ENCODE measurements around the gene PIEZO1. TPM values are rescaled to one million over a fixed set of nuclear protein-coding genes. Genes with fewer than 3 reads are reported as not detected.

The PIEZO1 gene
- total RNA-seq, 4 donors from 2014 or later = 196 to 281 (median 206) TPM

DNA sequence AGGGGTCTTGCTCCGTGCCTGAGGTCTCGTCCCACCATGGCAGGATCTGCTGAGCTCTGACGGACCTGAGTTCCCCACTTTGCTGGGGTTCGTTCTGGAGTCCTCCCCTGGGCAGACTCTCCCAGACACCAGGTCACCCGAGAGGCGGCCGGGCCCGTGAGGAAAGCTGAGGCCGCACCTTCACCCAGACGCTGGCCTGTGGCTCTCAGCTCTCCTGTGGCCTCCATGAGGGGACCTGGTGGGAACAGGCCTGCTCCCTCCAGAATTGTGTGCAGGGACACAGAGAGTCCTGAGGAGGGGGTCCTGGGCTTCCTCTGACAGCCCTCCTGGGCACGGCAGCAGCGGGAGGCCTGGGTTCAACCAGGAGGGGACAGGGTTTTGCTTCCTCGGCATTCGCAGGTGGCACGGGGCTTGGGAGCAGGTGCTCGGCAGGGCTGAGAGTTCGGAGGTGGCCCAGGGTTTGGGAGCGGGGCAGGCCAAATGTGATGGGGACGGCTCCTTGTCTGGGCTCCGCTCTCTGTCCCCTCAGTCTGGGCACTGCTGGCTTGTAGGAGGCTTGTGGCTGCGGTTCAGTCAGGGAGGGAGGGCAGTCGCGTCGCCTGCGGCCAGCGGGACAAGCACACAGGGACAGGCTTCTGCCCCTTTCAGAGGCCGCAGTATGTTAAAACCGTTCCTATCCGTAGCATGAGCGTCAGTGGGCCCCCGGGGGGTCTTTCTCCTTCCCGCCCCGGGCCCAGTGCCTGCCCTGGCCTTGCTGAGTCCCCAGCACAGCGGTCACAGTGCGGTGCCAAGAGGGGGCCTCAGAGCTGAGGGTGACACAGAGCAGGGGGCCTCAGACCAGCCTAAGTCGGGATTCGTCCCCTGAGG, 90.6 kb downstream of the PIEZO1 start:
- H3K4me3 ChIP-seq (ENCODE audit: low read depth, poor library complexity, severe bottlenecking) = no peak overlapping the region
- no peak for DNase-seq (ENCODE audit: low spot score in 2 of 2)
- 84 to 88% methylated on average over 34 to 35 of the region's 37 CpGs for WGBS, 2 donors
- intact Hi-C loops (cut with DNase I; ENCODE audit: low total_unique reads) = no loop called here
- TF ChIP-seq, protein P1, sequence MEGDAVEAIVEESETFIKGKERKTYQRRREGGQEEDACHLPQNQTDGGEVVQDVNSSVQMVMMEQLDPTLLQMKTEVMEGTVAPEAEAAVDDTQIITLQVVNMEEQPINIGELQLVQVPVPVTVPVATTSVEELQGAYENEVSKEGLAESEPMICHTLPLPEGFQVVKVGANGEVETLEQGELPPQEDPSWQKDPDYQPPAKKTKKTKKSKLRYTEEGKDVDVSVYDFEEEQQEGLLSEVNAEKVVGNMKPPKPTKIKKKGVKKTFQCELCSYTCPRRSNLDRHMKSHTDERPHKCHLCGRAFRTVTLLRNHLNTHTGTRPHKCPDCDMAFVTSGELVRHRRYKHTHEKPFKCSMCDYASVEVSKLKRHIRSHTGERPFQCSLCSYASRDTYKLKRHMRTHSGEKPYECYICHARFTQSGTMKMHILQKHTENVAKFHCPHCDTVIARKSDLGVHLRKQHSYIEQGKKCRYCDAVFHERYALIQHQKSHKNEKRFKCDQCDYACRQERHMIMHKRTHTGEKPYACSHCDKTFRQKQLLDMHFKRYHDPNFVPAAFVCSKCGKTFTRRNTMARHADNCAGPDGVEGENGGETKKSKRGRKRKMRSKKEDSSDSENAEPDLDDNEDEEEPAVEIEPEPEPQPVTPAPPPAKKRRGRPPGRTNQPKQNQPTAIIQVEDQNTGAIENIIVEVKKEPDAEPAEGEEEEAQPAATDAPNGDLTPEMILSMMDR (IDR thresholded peaks at IDR 0.05) = no peak
- no peak for TF ChIP-seq POLR2A (IDR thresholded peaks at IDR 0.05)

DNA sequence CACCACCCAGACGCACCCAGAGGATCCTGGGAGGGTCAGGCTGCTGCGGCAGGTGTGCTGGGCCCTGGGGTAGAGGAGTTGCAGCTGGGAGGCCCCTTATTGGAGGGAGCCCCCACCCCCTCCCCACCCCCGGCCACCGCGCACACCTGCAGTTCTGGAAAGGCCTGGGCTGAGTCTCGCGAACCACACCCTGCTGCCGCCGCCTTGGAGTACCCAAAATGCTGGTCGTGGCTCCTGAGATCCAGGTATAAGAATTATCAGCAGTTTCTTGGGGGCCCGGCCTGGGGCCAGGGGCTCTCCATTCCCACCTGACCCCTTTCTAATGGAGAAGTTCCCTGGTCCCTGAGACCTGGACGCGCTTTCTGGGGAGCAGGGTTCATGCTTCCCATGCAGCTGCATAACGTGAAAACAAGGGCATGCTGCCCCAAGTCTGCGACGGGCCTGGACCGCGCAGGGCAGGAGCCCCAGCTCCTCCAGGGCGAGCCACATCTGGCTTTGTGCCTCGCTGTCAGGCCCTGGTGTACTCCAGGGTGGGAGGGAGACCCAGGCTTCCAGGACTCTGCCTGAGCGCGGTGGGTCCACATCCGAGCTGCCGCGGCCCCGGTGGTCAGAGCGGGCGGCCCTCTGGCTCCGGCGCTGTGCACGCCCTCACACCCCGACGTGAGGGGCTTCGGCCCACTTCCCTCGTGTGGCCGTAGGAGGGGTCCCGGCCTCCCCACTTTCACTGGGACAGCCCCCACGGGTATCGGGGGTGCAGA, 91.4 kb downstream of the PIEZO1 start:
- intact Hi-C loops (cut with DNase I; ENCODE audit: low total_unique reads) = no loop called here
- no peak overlapping the region for H3K4me3 ChIP-seq (ENCODE audit: low read depth, poor library complexity, severe bottlenecking)
- WGBS, 2 donors = 60 to 80% methylated on average over 6 to 35 of the region's 39 CpGs
- no peak for DNase-seq (ENCODE audit: low spot score in 2 of 2)
- no peak for TF ChIP-seq POLR2A (IDR thresholded peaks at IDR 0.05)
- TF ChIP-seq, protein P1 (IDR thresholded peaks at IDR 0.05) = no peak

DNA sequence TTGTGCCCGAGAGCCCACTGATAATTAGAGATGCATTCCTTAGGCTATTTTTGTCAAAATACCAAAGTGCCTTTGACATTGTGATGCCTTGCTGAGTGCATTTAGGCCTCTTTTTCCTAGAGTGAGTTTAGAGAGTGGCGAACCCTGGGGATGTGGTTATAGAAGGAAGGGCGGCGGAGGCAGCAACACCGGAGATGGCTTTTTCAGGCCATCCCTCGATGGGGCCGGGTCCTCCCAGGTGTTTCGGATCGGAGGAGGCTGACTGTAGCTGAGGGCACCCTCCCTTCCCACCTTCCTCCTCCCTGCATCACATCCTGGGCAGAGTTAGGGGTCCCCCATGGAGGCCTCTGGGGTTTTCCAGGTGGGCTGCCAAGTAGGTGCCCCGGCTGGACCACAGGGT, 92.2 kb downstream of the PIEZO1 start:
- intact Hi-C loops (cut with DNase I; ENCODE audit: low total_unique reads) = no loop called here
- H3K4me3 ChIP-seq (ENCODE audit: low read depth, poor library complexity, severe bottlenecking) = no peak overlapping the region
- 74 to 81% methylated on average over 10 of the region's 10 CpGs for WGBS, 2 donors
- no peak for DNase-seq (ENCODE audit: low spot score in 2 of 2)
- TF ChIP-seq POLR2A (IDR thresholded peaks at IDR 0.05) = no peak
- TF ChIP-seq, protein P1 (IDR thresholded peaks at IDR 0.05) = no peak

DNA sequence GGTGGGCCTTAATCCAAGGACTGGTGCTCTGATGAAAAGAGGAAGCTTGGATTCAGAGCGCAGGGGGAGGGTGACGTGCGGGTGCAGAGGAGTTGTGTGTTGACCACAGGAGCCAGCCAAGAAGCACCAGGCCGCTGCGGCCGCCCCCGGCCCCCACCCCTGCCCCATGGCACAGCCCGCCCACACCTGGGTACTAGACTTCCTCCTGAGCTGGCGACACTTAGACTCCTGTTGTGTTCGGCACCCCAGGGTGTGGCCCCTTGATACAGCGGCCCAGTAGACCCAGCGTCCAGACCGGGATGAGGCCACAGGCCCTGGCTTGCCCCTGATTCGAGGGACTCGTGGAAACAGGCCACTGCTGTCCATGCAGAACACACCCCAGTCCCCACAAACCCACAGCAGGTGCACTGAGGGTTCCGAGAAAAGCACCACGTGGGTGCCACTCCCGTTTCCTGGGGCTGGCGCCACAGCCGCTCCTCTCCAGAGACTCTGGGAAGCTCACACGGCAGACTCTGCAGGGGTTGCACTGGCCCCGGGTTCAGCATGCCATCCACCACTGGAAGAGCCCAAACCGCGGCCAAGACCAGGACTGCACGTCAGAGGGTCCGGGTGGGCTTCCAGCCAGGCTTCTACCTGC, 93.0 kb downstream of the PIEZO1 start:
- DNase-seq (ENCODE audit: low spot score in 2 of 2) = no peak
- no peak overlapping the region for H3K4me3 ChIP-seq (ENCODE audit: low read depth, poor library complexity, severe bottlenecking)
- 46 to 64% methylated on average over 9 to 19 of the region's 26 CpGs for WGBS, 2 donors
- intact Hi-C loops (cut with DNase I; ENCODE audit: low total_unique reads) = no loop called here
- TF ChIP-seq, protein P1 (IDR thresholded peaks at IDR 0.05) = no peak
- TF ChIP-seq POLR2A (IDR thresholded peaks at IDR 0.05) = no peak

DNA sequence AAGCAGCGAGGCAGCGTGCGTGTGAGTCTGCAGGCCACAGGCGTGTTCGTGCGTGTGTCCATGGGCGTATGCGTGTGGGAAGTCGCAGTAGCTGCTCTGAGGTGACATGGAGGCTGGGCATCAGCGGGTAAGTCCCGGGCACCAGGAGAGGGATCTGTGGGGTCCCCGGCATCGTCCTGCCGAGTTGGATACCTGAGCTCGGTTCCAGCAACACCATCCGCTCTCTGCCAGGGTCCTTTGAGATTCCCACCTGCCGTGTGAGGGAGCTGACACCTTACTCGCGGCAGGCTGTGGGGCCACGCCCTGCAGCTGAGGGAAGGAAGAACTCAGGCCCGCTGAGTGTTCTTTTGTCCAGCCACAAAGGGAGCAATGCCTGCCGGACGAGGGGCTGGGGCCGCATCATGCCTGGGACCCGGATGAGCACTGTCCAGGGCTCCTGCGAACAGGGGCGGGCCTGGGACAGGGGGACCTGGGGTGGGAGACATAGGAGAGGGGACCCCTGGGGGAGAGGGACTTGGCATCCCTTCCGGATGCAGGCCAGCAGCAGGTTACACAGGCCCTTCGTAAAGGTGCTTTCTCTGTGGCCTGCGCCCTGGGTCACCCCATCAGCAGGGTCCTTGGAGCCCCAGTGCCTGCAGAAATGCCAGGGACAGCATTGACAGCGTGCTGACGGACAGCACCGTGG, 93.7 kb downstream of the PIEZO1 start:
- no peak for TF ChIP-seq POLR2A (IDR thresholded peaks at IDR 0.05)
- TF ChIP-seq, protein P1 (IDR thresholded peaks at IDR 0.05) = no peak
- WGBS, 2 donors = 51 to 75% methylated on average over 29 to 33 of the region's 33 CpGs
- no peak for DNase-seq (ENCODE audit: low spot score in 2 of 2)
- intact Hi-C loops (cut with DNase I; ENCODE audit: low total_unique reads) = no loop called here
- H3K4me3 ChIP-seq (ENCODE audit: low read depth, poor library complexity, severe bottlenecking) = no peak overlapping the region

Measured in lower leg skin (tissue), 4 donors.